ENCODE measurements around the gene ZCCHC24. TPM values are rescaled to one million over a fixed set of nuclear protein-coding genes. Genes with fewer than 3 reads are reported as not detected.

Gene ZCCHC24
- total and polyA plus RNA-seq, 4 experiments from 2014 or later = 0.30 to 1.9 (median 1.2) TPM

DNA sequence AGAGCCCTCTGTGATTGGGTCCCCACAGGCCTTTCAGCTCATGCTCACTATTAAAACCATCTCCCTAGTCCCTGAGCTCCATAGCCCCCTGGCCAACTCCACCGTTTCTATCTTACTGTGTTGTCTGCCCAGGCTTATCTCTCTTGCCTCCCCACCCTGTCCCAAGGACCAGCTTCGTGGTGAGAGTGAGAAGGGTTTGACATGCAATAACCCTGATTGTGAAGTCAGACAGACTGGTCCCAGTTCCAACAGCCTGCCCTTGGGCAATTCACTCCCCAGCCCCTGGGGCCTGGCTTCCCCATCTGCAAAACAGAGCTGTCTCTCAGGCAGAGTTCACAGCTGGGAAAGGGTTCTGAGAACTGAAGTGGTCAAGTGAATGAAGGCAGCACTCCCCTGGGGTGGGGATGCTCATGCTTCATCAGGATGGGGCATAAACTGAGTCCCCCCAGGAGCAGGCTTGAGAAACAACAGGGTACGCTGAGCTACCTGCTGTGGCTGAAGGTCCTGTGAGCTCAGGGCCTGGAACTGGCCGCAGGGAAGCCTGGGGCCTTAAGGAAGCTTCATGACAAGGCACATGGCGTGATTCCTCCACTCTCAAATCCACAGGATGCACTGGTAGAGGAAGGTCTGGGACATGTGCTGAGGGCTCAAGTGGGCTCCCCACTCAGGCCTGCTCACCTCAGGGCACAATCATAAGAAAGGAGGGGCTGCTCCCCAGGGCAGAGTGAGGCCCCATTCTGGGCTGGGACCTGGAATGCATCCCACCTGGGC lies 100.0 kb downstream of the ZCCHC24 start:
- peaks cover 9 to 16% of the 10 kb centered on the region in 2 donors for H3K36me3 Mint-ChIP-seq
- CTCF ChIA-PET (ENCODE audit: partially characterized antibody) = interaction anchor here (1.2 to 5.6 kb wide), 12 partner anchors 8 to 59 kb away, joined by 3 to 57 read pairs (median 12); no protein-coding TSS in a partner anchor

DNA sequence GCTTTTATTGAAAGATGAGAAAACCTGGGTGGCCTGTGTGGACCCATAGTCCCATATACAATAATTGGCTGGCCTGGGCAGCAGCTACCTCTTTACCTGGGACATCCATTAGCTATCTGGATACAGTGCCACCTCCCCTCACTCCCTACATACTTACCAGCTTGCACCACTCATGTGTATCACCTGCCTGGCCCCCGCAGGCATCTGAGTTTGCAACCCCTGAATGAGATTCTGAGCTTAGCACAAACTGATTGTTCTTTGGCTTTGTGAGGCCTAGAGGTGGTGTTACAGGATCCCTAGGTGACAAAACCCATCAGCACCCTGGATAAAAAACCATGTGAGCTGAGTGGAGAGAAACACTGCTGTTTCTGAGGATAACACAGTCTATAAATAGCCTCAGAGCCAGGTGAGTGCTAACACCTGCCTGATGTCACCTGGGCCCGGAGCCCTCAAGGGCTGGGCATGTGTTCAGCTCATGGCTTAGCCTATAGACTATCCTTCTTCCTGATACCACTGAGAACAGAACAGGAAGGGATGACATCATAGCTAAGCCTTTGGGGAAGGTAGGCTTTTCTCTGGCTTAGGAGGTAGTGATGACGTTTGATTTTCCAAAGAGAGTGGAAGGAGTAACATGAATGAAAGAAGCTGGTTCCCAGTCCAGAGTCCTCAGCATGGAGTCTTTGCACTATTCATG lies 100.8 kb downstream of the ZCCHC24 start:
- no peak for DNase-seq
- H3K27ac Mint-ChIP-seq = peak overlapping the region in 1 of 7 donors; percentile 18

More for the DNA sequence above, 100.0 kb downstream of the ZCCHC24 start:
- no peak for DNase-seq
- Histone ChIP-seq H3K4me1 (ENCODE audit: insufficient read depth, low read length) (peaks cover 43% of the 10 kb centered on the region), H3K9me3 (ENCODE audit: control insufficient read depth in 1 of 2, low read length in 2 of 2) (no peaks in the 10 kb centered on the region), H3K27ac (ENCODE audit: low read depth, low read length) (no peak overlapping the region), H3K4me3 (ENCODE audit: low read length in 2 of 2) (no peak overlapping the region), H3K36me3 (ENCODE audit: insufficient read depth, low read length) (peaks cover 21% of the 10 kb centered on the region), H3K27me3 (ENCODE audit: insufficient read depth, low read length) (no peaks in the 10 kb centered on the region)
- H3K4me3 Mint-ChIP-seq = no peak overlapping the region
- no peaks in the 10 kb centered on the region for H3K27me3 Mint-ChIP-seq
- peak overlapping the region in 1 of 7 donors; percentile 18 for H3K27ac Mint-ChIP-seq
- no peaks in the 10 kb centered on the region for H3K9me3 Mint-ChIP-seq
- peaks cover 13 to 32% (median 24%) of the 10 kb centered on the region in 4 donors for H3K4me1 Mint-ChIP-seq
- intact Hi-C loops (cut with micrococcal nuclease) = no loop called here
- POLR2A ChIA-PET (ENCODE audit: partially characterized antibody) = interaction anchor here (1.3 to 7.0 kb wide), 6 partner anchors 11 to 59 kb away, joined by 3 to 80 read pairs (median 8); no protein-coding TSS in a partner anchor

DNA sequence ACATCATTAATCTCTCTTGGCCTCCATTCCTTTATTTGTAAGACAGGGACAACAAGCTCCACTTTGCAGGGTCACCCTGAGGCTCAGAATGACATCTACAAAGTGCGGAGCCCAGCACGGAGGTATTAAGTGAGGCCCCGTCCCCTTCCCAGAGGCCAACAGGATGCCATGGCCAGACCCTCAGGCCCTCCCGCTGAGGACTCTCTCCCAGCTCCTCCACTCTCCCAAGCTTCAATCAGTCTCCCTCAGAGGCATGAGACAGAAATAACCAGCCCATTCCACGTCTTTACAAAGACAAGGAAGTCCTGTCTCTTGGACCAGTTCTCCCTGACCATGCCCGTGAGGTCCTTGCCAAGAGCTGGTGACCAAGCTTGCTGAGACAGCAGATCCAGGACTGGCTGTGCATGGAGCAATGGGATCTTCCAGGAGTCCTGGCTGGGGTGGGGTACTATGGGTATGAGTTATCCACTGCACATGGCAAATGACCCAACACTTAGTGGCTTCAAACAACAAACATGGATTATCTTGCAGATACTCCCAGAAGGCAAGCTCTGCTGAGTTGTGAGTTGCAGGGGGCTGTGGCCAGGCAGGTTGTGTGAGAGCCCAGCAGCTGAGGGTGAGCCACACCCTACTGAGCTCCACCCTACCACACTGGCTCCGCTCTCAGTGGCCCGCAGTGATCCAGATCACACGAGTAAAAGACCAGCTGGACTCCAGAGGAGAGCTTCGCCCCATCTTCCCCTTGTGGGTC lies 102.4 kb downstream of the ZCCHC24 start:
- Histone ChIP-seq H3K27me3 (ENCODE audit: insufficient read depth, low read length) (no peaks in the 10 kb centered on the region), H3K4me3 (ENCODE audit: low read length in 2 of 2) (no peak overlapping the region), H3K27ac (ENCODE audit: low read depth, low read length) (no peak overlapping the region), H3K36me3 (ENCODE audit: insufficient read depth, low read length) (no peaks in the 10 kb centered on the region), H3K4me1 (ENCODE audit: insufficient read depth, low read length) (peaks cover 22% of the 10 kb centered on the region), H3K9me3 (ENCODE audit: control insufficient read depth in 1 of 2, low read length in 2 of 2) (no peaks in the 10 kb centered on the region)
- ChIA-PET CTCF (ENCODE audit: partially characterized antibody) (interaction anchor here (0.8 to 2.1 kb wide), 4 partner anchors 10 to 32 kb away, joined by 3 to 7 read pairs (median 4); no protein-coding TSS in a partner anchor), POLR2A (ENCODE audit: partially characterized antibody) (interaction anchor here (0.8 to 7.0 kb wide), 4 partner anchors 10 to 57 kb away, joined by 3 to 80 read pairs (median 4); no protein-coding TSS in a partner anchor)
- DNase-seq = no peak
- Mint-ChIP-seq H3K36me3 (no peaks in the 10 kb centered on the region), H3K27ac (no peak overlapping the region), H3K27me3 (no peaks in the 10 kb centered on the region), H3K4me3 (no peak overlapping the region), H3K9me3 (no peaks in the 10 kb centered on the region), H3K4me1 (peaks cover 0 to 9% (median 6%) of the 10 kb centered on the region in 4 donors)
- intact Hi-C loops (cut with micrococcal nuclease) = no loop called here

More for the DNA sequence above, 100.8 kb downstream of the ZCCHC24 start:
- Mint-ChIP-seq H3K9me3 (no peaks in the 10 kb centered on the region), H3K27me3 (no peaks in the 10 kb centered on the region), H3K36me3 (peaks cover 2 to 9% of the 10 kb centered on the region in 2 donors), H3K4me3 (no peak overlapping the region), H3K4me1 (peaks cover 10 to 25% (median 18%) of the 10 kb centered on the region in 4 donors)
- Histone ChIP-seq H3K4me1 (ENCODE audit: insufficient read depth, low read length) (peaks cover 39% of the 10 kb centered on the region), H3K4me3 (ENCODE audit: low read length in 2 of 2) (no peak overlapping the region), H3K9me3 (ENCODE audit: control insufficient read depth in 1 of 2, low read length in 2 of 2) (no peaks in the 10 kb centered on the region), H3K27ac (ENCODE audit: low read depth, low read length) (no peak overlapping the region), H3K27me3 (ENCODE audit: insufficient read depth, low read length) (no peaks in the 10 kb centered on the region), H3K36me3 (ENCODE audit: insufficient read depth, low read length) (peaks cover 13% of the 10 kb centered on the region)
- POLR2A ChIA-PET (ENCODE audit: partially characterized antibody) = interaction anchor here (1.3 to 7.0 kb wide), 5 partner anchors 10 to 58 kb away, joined by 3 to 80 read pairs (median 9); no protein-coding TSS in a partner anchor
- intact Hi-C loops (cut with micrococcal nuclease) = no loop called here
- CTCF ChIA-PET (ENCODE audit: partially characterized antibody) = interaction anchor here (1.2 to 5.6 kb wide), 10 partner anchors 8 to 42 kb away, joined by 3 to 57 read pairs (median 8); no protein-coding TSS in a partner anchor

DNA sequence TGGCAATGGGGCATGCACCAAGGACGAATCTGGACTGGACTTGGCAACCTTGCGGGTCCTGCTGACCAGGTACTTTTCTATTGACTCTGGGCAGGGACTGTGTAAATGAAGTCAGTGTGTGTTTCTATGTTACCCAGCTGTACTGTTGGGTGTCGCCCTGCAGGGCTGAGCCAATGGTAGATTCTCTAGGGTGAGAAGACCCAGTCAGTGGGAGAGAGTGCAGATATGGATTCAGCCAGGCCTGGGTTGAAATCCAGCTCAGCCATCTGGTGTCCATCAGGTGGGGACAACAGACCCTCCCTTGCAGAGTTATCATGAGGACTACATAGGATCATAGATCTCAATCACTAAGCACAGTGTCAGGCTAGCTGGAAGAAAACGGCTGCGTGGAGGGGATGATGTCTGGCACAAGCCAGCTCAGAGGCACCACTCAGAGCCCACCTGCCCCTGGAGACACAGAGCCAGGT lies 103.1 kb downstream of the ZCCHC24 start:
- intact Hi-C loops (cut with micrococcal nuclease) = no loop called here
- DNase-seq = no peak
- ChIA-PET POLR2A (ENCODE audit: partially characterized antibody) (interaction anchor here (0.8 to 7.0 kb wide), 4 partner anchors 11 to 56 kb away, joined by 3 to 80 read pairs (median 4); no protein-coding TSS in a partner anchor), CTCF (ENCODE audit: partially characterized antibody) (interaction anchor here (0.8 to 1.4 kb wide), 3 partner anchors 9 to 32 kb away, joined by 3 to 4 read pairs (median 3); no protein-coding TSS in a partner anchor)
- Mint-ChIP-seq H3K9me3 (no peaks in the 10 kb centered on the region), H3K4me3 (no peak overlapping the region), H3K27me3 (no peaks in the 10 kb centered on the region), H3K4me1 (peaks cover 0 to 9% (median 5%) of the 10 kb centered on the region in 4 donors), H3K27ac (peak overlapping the region in 1 of 7 donors; percentile 46), H3K36me3 (no peaks in the 10 kb centered on the region)
- H3K27me3 ChIP-seq (ENCODE audit: insufficient read depth, low read length) = no peaks in the 10 kb centered on the region
- no peak overlapping the region for H3K4me3 ChIP-seq (ENCODE audit: low read length in 2 of 2)
- H3K9me3 ChIP-seq (ENCODE audit: control insufficient read depth in 1 of 2, low read length in 2 of 2) = no peaks in the 10 kb centered on the region
- H3K27ac ChIP-seq (ENCODE audit: low read depth, low read length) = no peak overlapping the region
- H3K36me3 ChIP-seq (ENCODE audit: insufficient read depth, low read length) = no peaks in the 10 kb centered on the region
- peaks cover 18% of the 10 kb centered on the region for H3K4me1 ChIP-seq (ENCODE audit: insufficient read depth, low read length)

GRCh38 chr10:79340646-79341244 lies 104.7 kb downstream of the ZCCHC24 start:
- Histone ChIP-seq H3K9me3 (ENCODE audit: control insufficient read depth in 1 of 2, low read length in 2 of 2) (no peaks in the 10 kb centered on the region), H3K36me3 (ENCODE audit: insufficient read depth, low read length) (no peaks in the 10 kb centered on the region), H3K27ac (ENCODE audit: low read depth, low read length) (no peak overlapping the region), H3K4me3 (ENCODE audit: low read length in 2 of 2) (no peak overlapping the region), H3K4me1 (ENCODE audit: insufficient read depth, low read length) (peaks cover 11% of the 10 kb centered on the region), H3K27me3 (ENCODE audit: insufficient read depth, low read length) (no peaks in the 10 kb centered on the region)
- POLR2A ChIA-PET (ENCODE audit: partially characterized antibody) = interaction anchor here (1.5 kb wide), 1 partner anchor 17 kb away, joined by 3 read pairs; no protein-coding TSS in a partner anchor
- no peaks in the 10 kb centered on the region for H3K36me3 Mint-ChIP-seq
- intact Hi-C loops (cut with micrococcal nuclease) = no loop called here
- CTCF ChIA-PET (ENCODE audit: partially characterized antibody) = no interaction called here
- H3K27ac Mint-ChIP-seq = peak overlapping the region in 2 of 7 donors; percentile 35 to 48
- no peaks in the 10 kb centered on the region for H3K9me3 Mint-ChIP-seq
- H3K27me3 Mint-ChIP-seq = no peaks in the 10 kb centered on the region
- H3K4me1 Mint-ChIP-seq = peaks cover 0 to 12% (median 4%) of the 10 kb centered on the region in 4 donors
- H3K4me3 Mint-ChIP-seq = no peak overlapping the region
- DNase-seq = no peak

DNA sequence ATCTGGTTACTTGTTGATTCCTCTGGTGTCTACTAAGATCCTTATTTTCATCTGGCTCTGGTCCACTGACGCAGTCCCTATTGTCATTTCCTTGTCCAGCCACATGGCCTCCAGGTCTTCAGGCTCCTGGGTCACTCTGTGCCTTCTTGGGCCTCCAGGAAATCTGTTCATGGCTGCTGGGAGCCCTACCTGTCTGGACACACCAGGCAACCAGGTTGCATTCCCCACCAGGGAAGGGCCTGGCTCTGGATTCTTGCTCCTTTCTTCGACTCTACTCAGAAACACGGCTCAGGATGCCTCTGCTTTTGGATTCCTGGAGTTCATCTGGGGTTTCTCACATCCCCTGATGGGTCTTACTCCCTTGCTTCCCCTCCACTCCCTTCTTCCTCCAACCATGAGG lies 106.2 kb downstream of the ZCCHC24 start:
- DNase-seq = no peak
- Histone ChIP-seq H3K4me3 (ENCODE audit: low read length in 2 of 2) (no peak overlapping the region), H3K4me1 (ENCODE audit: insufficient read depth, low read length) (peaks cover 11% of the 10 kb centered on the region), H3K9me3 (ENCODE audit: control insufficient read depth in 1 of 2, low read length in 2 of 2) (no peaks in the 10 kb centered on the region), H3K27me3 (ENCODE audit: insufficient read depth, low read length) (no peaks in the 10 kb centered on the region), H3K36me3 (ENCODE audit: insufficient read depth, low read length) (no peaks in the 10 kb centered on the region), H3K27ac (ENCODE audit: low read depth, low read length) (no peak overlapping the region)
- Mint-ChIP-seq H3K4me1 (peaks cover 3 to 12% (median 4%) of the 10 kb centered on the region in 4 donors), H3K27ac (no peak overlapping the region), H3K36me3 (no peaks in the 10 kb centered on the region), H3K4me3 (no peak overlapping the region), H3K27me3 (no peaks in the 10 kb centered on the region), H3K9me3 (no peaks in the 10 kb centered on the region)
- ChIA-PET POLR2A (ENCODE audit: partially characterized antibody) (no interaction called here), CTCF (ENCODE audit: partially characterized antibody) (no interaction called here)
- intact Hi-C loops (cut with micrococcal nuclease) = no loop called here
